AG04449 (cell line): ENCODE results near the gene VPS26B.

ENCODE experiments used
- CTCF ChIA-PET: fragments of 350-600 bp; formaldehyde crosslinking; extraction: SDS; loops from one replicate; lab custom pipeline; 2021; ENCODE audit warnings: antibody characterized with exemption; lab: Yijun Ruan, JAX
- POLR2A ChIA-PET: fragments of 400-600, 350-600 bp; formaldehyde crosslinking; extraction: SDS; loops from one replicate; lab custom pipeline; 2020; ENCODE audit warnings: antibody characterized with exemption, inconsistent platforms; lab: Yijun Ruan, JAX
- DNase-seq: peaks from one replicate; pipeline ENCODE4 v3.0.0-alpha.2; 2010; ENCODE audit warnings: low read depth, low spot score
- H3K4me3 ChIP-seq: 2 replicates; pipeline ENCODE4 v1.5.1; 2011; ENCODE audit warnings: low read depth, mild to moderate bottlenecking, control low read depth, low read length
- CTCF ChIP-seq: IDR thresholded peaks from one replicate; pipeline ENCODE4 v1.5.1; 2011; ENCODE audit warnings: mild to moderate bottlenecking, moderate library complexity, low read length, control low read depth, inconsistent platforms; ENCODE audit not compliant: insufficient read depth; ENCODE audit errors: missing control alignments

VPS26B gene

GRCh38 chr11:134229126-134229790 lies 4.8 kb downstream of the VPS26B start:
- no peak overlapping the region for H3K4me3 ChIP-seq
- ChIA-PET CTCF (interaction anchor here (0.8 to 1.7 kb wide), 3 partner anchors 10 to 179 kb away, joined by 3 to 6 read pairs (median 3); no protein-coding TSS in a partner anchor), POLR2A (no interaction called here)
- no peak for DNase-seq
- TF ChIP-seq CTCF, result no peak

- POLR2A ChIA-PET, result no interaction called here
- DNase-seq, result no peak
- CTCF ChIA-PET, result interaction anchor here (1.3 to 1.7 kb wide), 2 partner anchors 9 to 180 kb away, joined by 3 to 6 read pairs; no protein-coding TSS in a partner anchor
- H3K4me3 ChIP-seq, result no peak overlapping the region
- no peak for TF ChIP-seq CTCF
Measured at GRCh38 chr11:134230339-134230738, 5.9 kb downstream of the VPS26B start.

- POLR2A ChIA-PET, result no interaction called here
- no peak for DNase-seq
- CTCF ChIA-PET, result no interaction called here
- no peak overlapping the region for H3K4me3 ChIP-seq
- TF ChIP-seq CTCF, result no peak
Measured at GRCh38 chr11:134231958-134232659, 7.6 kb downstream of the VPS26B start.

- no peak for DNase-seq
- ChIA-PET CTCF (interaction anchor here (0.9 to 2.0 kb wide), 4 partner anchors 9 to 29 kb away, joined by 3 to 7 read pairs (median 4); partner anchors contain the start of genes NCAPD3 and VPS26B), POLR2A (no interaction called here)
- H3K4me3 ChIP-seq, result no peak overlapping the region
- TF ChIP-seq CTCF, result no peak
Measured at GRCh38 chr11:134233729-134234179, 9.3 kb downstream of the VPS26B start.

- TF ChIP-seq CTCF, result no peak
- no peak overlapping the region for H3K4me3 ChIP-seq
- ChIA-PET POLR2A (no interaction called here), CTCF (interaction anchor here (0.8 to 2.0 kb wide), 2 partner anchors 8 to 9 kb away, joined by 3 to 7 read pairs; no protein-coding TSS in a partner anchor)
- DNase-seq, result no peak
Measured at GRCh38 chr11:134235399-134235798, 10.9 kb downstream of the VPS26B start.
